ENCODE measurements around the gene PLRG1. TPM values are rescaled to one million over a fixed set of nuclear protein-coding genes. Genes with fewer than 3 reads are reported as not detected.

The PLRG1 gene
- total and polyA plus RNA-seq, 5 donors from 2014 or later: 39.6 to 85.2 (median 78.4) TPM

- Mint-ChIP-seq H3K4me1 (peaks cover 0 to under 1% (median 0%) of the 10 kb centered on the region in 4 donors), H3K9me3 (no peaks in the 10 kb centered on the region), H3K36me3 (no peaks in the 10 kb centered on the region), H3K27me3 (peaks cover 9% of the 10 kb centered on the region), H3K4me3 (no peak overlapping the region), H3K27ac (no peak overlapping the region)
- DNase-seq: no peak
- H3K36me3 ChIP-seq (ENCODE audit: control insufficient read depth, insufficient read depth, low read length): no peaks in the 10 kb centered on the region
- no peaks in the 10 kb centered on the region for H3K9me3 ChIP-seq (ENCODE audit: control insufficient read depth in 2 of 2, low read length in 2 of 2)
- H3K27ac ChIP-seq (ENCODE audit: insufficient read depth, low read length, poor library complexity, severe bottlenecking): no peak overlapping the region
- no peaks in the 10 kb centered on the region for H3K4me1 ChIP-seq (ENCODE audit: control insufficient read depth, insufficient read depth, low read length, poor library complexity, severe bottlenecking)
- H3K27me3 ChIP-seq (ENCODE audit: control insufficient read depth, insufficient read depth, low read length): no peaks in the 10 kb centered on the region
- H3K4me3 ChIP-seq (ENCODE audit: low read depth, low read length): no peak overlapping the region
- ATAC-seq (ENCODE audit: low read depth in 2 of 2): no peak
These were observed 21.3 kb downstream of the PLRG1 start for GRCh38 chr4:154528869-154529268.

- ATAC-seq (ENCODE audit: low read depth in 2 of 2) (no peak), DNase-seq (no peak)
- Mint-ChIP-seq H3K4me1 (no peaks in the 10 kb centered on the region), H3K27me3 (peaks cover 16% of the 10 kb centered on the region), H3K4me3 (no peak overlapping the region), H3K9me3 (no peaks in the 10 kb centered on the region), H3K36me3 (no peaks in the 10 kb centered on the region), H3K27ac (no peak overlapping the region)
- Histone ChIP-seq H3K27ac (ENCODE audit: insufficient read depth, low read length, poor library complexity, severe bottlenecking) (no peak overlapping the region), H3K27me3 (ENCODE audit: control insufficient read depth, insufficient read depth, low read length) (no peaks in the 10 kb centered on the region), H3K4me1 (ENCODE audit: control insufficient read depth, insufficient read depth, low read length, poor library complexity, severe bottlenecking) (no peaks in the 10 kb centered on the region), H3K4me3 (ENCODE audit: low read depth, low read length) (no peak overlapping the region), H3K9me3 (ENCODE audit: control insufficient read depth in 2 of 2, low read length in 2 of 2) (no peaks in the 10 kb centered on the region), H3K36me3 (ENCODE audit: control insufficient read depth, insufficient read depth, low read length) (no peaks in the 10 kb centered on the region)
These were observed 22.9 kb downstream of the PLRG1 start for GRCh38 chr4:154527308-154527707.

GRCh38 chr4:154526151-154526550 is 24.0 kb downstream of the PLRG1 start:
- no peaks in the 10 kb centered on the region for H3K4me1 Mint-ChIP-seq
- Histone ChIP-seq H3K9me3 (ENCODE audit: control insufficient read depth in 2 of 2, low read length in 2 of 2) (no peaks in the 10 kb centered on the region), H3K4me1 (ENCODE audit: control insufficient read depth, insufficient read depth, low read length, poor library complexity, severe bottlenecking) (no peaks in the 10 kb centered on the region), H3K4me3 (ENCODE audit: low read depth, low read length) (no peak overlapping the region), H3K36me3 (ENCODE audit: control insufficient read depth, insufficient read depth, low read length) (no peaks in the 10 kb centered on the region), H3K27me3 (ENCODE audit: control insufficient read depth, insufficient read depth, low read length) (no peaks in the 10 kb centered on the region), H3K27ac (ENCODE audit: insufficient read depth, low read length, poor library complexity, severe bottlenecking) (no peak overlapping the region)
- no peak overlapping the region for H3K27ac Mint-ChIP-seq
- ATAC-seq (ENCODE audit: low read depth in 2 of 2): no peak
- H3K9me3 Mint-ChIP-seq: no peaks in the 10 kb centered on the region
- H3K4me3 Mint-ChIP-seq: no peak overlapping the region
- H3K36me3 Mint-ChIP-seq: no peaks in the 10 kb centered on the region
- H3K27me3 Mint-ChIP-seq: peaks cover 16% of the 10 kb centered on the region
- DNase-seq: no peak

DNA sequence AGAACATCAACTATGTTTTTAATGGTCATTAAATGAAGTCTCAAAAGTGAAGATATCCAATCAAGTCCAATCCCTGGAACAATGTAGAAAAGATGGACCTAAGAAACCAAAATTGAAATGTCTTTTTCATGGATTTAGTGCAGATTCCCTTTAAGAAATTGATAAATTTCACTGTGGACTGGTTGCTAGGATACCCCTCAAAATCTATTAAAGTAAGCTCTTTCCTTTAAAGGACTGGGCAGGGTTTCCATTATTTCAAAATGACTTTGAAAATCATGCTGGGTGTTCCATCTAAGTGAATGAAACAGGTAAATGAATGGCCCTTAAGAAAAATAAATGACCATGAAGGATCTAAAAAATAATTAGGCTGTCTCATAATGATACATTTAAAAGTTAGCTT is 28.6 kb downstream of the PLRG1 start:
- DNase-seq (no peak), ATAC-seq (ENCODE audit: low read depth in 2 of 2) (no peak)
- H3K9me3 ChIP-seq (ENCODE audit: control insufficient read depth in 2 of 2, low read length in 2 of 2): no peaks in the 10 kb centered on the region
- peaks cover 4% of the 10 kb centered on the region for H3K27me3 ChIP-seq (ENCODE audit: control insufficient read depth, insufficient read depth, low read length)
- no peak overlapping the region for H3K27ac Mint-ChIP-seq
- H3K4me3 Mint-ChIP-seq: no peak overlapping the region
- H3K27me3 Mint-ChIP-seq: peaks cover 41% of the 10 kb centered on the region
- H3K4me1 Mint-ChIP-seq: no peaks in the 10 kb centered on the region
- no peaks in the 10 kb centered on the region for H3K36me3 ChIP-seq (ENCODE audit: control insufficient read depth, insufficient read depth, low read length)
- H3K4me1 ChIP-seq (ENCODE audit: control insufficient read depth, insufficient read depth, low read length, poor library complexity, severe bottlenecking): no peaks in the 10 kb centered on the region
- no peaks in the 10 kb centered on the region for H3K36me3 Mint-ChIP-seq
- H3K9me3 Mint-ChIP-seq: peaks cover 0 to 1% (median 0%) of the 10 kb centered on the region in 7 donors
- H3K27ac ChIP-seq (ENCODE audit: insufficient read depth, low read length, poor library complexity, severe bottlenecking): no peak overlapping the region
- H3K4me3 ChIP-seq (ENCODE audit: low read depth, low read length): no peak overlapping the region

- Mint-ChIP-seq H3K36me3 (no peaks in the 10 kb centered on the region), H3K4me1 (no peaks in the 10 kb centered on the region), H3K4me3 (no peak overlapping the region), H3K27ac (no peak overlapping the region), H3K27me3 (peaks cover 38% of the 10 kb centered on the region), H3K9me3 (peaks cover 0 to 1% (median 0%) of the 10 kb centered on the region in 7 donors)
- H3K36me3 ChIP-seq (ENCODE audit: control insufficient read depth, insufficient read depth, low read length): no peaks in the 10 kb centered on the region
- H3K27ac ChIP-seq (ENCODE audit: insufficient read depth, low read length, poor library complexity, severe bottlenecking): no peak overlapping the region
- ATAC-seq (ENCODE audit: low read depth in 2 of 2): no peak
- DNase-seq: no peak
- H3K4me1 ChIP-seq (ENCODE audit: control insufficient read depth, insufficient read depth, low read length, poor library complexity, severe bottlenecking): no peaks in the 10 kb centered on the region
- no peaks in the 10 kb centered on the region for H3K9me3 ChIP-seq (ENCODE audit: control insufficient read depth in 2 of 2, low read length in 2 of 2)
- no peak overlapping the region for H3K4me3 ChIP-seq (ENCODE audit: low read depth, low read length)
- peaks cover 6% of the 10 kb centered on the region for H3K27me3 ChIP-seq (ENCODE audit: control insufficient read depth, insufficient read depth, low read length)
These were observed 31.0 kb downstream of the PLRG1 start for GRCh38 chr4:154519214-154519613.

GRCh38 chr4:154517591-154517990 is 32.6 kb downstream of the PLRG1 start:
- Histone ChIP-seq H3K27ac (ENCODE audit: insufficient read depth, low read length, poor library complexity, severe bottlenecking) (no peak overlapping the region), H3K4me3 (ENCODE audit: low read depth, low read length) (no peak overlapping the region), H3K36me3 (ENCODE audit: control insufficient read depth, insufficient read depth, low read length) (no peaks in the 10 kb centered on the region), H3K27me3 (ENCODE audit: control insufficient read depth, insufficient read depth, low read length) (peaks cover 8% of the 10 kb centered on the region), H3K4me1 (ENCODE audit: control insufficient read depth, insufficient read depth, low read length, poor library complexity, severe bottlenecking) (no peaks in the 10 kb centered on the region), H3K9me3 (ENCODE audit: control insufficient read depth in 2 of 2, low read length in 2 of 2) (no peaks in the 10 kb centered on the region)
- Mint-ChIP-seq H3K36me3 (no peaks in the 10 kb centered on the region), H3K27me3 (peaks cover 41% of the 10 kb centered on the region), H3K4me1 (no peaks in the 10 kb centered on the region), H3K9me3 (peaks cover 0 to 1% (median 0%) of the 10 kb centered on the region in 7 donors), H3K27ac (no peak overlapping the region), H3K4me3 (no peak overlapping the region)
- no peak for ATAC-seq (ENCODE audit: low read depth in 2 of 2)
- DNase-seq: no peak

DNA sequence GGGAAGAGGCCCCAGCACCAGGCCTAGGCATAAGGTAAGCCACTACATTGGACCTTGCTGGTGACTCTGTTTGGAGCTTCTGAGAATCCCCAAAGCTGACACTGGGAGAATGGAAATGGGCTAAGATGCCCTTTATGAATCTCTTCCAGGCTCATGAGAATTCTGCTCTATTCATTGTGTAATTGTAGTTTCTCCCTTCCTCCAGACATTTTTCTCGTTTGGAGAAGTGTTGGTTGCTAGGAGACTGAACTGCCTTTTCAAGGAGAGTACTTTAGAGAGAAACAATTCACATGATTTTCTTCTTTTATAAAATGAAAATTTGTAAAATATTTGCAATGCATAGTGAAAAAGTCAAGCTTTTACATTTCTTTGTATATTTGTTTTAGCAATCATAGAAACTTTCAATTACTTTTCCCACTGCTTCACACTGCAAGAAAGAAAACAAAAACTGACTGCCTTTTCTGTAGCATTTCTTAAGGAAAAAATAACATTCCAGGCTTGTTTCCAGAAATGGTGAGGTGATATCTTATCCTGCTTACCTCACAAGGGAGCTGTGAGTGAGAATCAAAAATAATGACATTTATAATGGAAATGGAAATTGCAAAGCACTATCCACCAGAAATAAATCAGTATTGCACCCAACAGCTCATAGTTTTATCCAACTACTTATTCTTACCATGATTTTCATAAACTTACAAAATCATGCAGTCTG is 33.7 kb downstream of the PLRG1 start:
- H3K27me3 Mint-ChIP-seq: peaks cover 44% of the 10 kb centered on the region
- no peak for DNase-seq
- Histone ChIP-seq H3K27ac (ENCODE audit: insufficient read depth, low read length, poor library complexity, severe bottlenecking) (no peak overlapping the region), H3K4me3 (ENCODE audit: low read depth, low read length) (no peak overlapping the region), H3K9me3 (ENCODE audit: control insufficient read depth in 2 of 2, low read length in 2 of 2) (no peaks in the 10 kb centered on the region), H3K4me1 (ENCODE audit: control insufficient read depth, insufficient read depth, low read length, poor library complexity, severe bottlenecking) (no peaks in the 10 kb centered on the region), H3K27me3 (ENCODE audit: control insufficient read depth, insufficient read depth, low read length) (peaks cover 8% of the 10 kb centered on the region), H3K36me3 (ENCODE audit: control insufficient read depth, insufficient read depth, low read length) (no peaks in the 10 kb centered on the region)
- peaks cover 0 to 1% (median 0%) of the 10 kb centered on the region in 7 donors for H3K9me3 Mint-ChIP-seq
- H3K4me1 Mint-ChIP-seq: no peaks in the 10 kb centered on the region
- H3K4me3 Mint-ChIP-seq: no peak overlapping the region
- no peak for ATAC-seq (ENCODE audit: low read depth in 2 of 2)
- no peak overlapping the region for H3K27ac Mint-ChIP-seq
- no peaks in the 10 kb centered on the region for H3K36me3 Mint-ChIP-seq

GRCh38 chr4:154511981-154512380 is 38.2 kb downstream of the PLRG1 start:
- Histone ChIP-seq H3K36me3 (ENCODE audit: control insufficient read depth, insufficient read depth, low read length) (no peaks in the 10 kb centered on the region), H3K27me3 (ENCODE audit: control insufficient read depth, insufficient read depth, low read length) (peaks cover 6% of the 10 kb centered on the region), H3K4me3 (ENCODE audit: low read depth, low read length) (no peak overlapping the region), H3K27ac (ENCODE audit: insufficient read depth, low read length, poor library complexity, severe bottlenecking) (no peak overlapping the region), H3K9me3 (ENCODE audit: control insufficient read depth in 2 of 2, low read length in 2 of 2) (no peaks in the 10 kb centered on the region), H3K4me1 (ENCODE audit: control insufficient read depth, insufficient read depth, low read length, poor library complexity, severe bottlenecking) (no peaks in the 10 kb centered on the region)
- Mint-ChIP-seq H3K4me3 (no peak overlapping the region), H3K9me3 (peaks cover 0 to 5% (median 0%) of the 10 kb centered on the region in 7 donors), H3K4me1 (no peaks in the 10 kb centered on the region), H3K36me3 (no peaks in the 10 kb centered on the region), H3K27me3 (peaks cover 54% of the 10 kb centered on the region), H3K27ac (no peak overlapping the region)
- ATAC-seq (ENCODE audit: low read depth in 2 of 2) (no peak), DNase-seq (no peak)

All from CD4-positive, CD25-positive, alpha-beta regulatory T cell (primary cell).